GM15510 (cell line): ENCODE data around the gene TOMM70.

Source experiments
- POLR2A ChIP-seq: IDR thresholded peaks from 3 replicates; pipeline ENCODE4 v1.6.1; 2011; ENCODE audit warnings: borderline replicate concordance; ENCODE audit not compliant: insufficient read length; ENCODE audit errors: extremely low read depth

TOMM70 gene

DNA sequence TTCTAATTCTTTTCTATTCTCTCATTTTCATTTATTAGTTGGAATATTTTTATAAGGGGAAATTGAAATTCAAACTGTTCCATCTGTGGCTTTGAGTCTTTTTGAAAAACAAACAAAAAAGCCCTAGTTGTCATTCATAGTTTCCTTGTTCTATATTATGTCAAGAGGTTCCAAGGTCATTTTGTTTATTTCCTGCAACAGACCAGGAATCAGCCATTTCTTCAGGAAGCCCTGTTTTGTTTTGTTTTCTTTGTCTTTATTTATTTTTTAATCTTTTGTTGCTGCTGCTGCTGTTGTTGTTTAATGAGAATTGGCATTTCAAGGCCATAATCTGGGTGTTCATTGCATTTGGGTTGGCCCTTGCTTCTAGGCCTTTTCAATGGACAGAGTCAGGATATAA lies 15.3 kb upstream of the TOMM70 start:
- no peak for TF ChIP-seq POLR2A

DNA sequence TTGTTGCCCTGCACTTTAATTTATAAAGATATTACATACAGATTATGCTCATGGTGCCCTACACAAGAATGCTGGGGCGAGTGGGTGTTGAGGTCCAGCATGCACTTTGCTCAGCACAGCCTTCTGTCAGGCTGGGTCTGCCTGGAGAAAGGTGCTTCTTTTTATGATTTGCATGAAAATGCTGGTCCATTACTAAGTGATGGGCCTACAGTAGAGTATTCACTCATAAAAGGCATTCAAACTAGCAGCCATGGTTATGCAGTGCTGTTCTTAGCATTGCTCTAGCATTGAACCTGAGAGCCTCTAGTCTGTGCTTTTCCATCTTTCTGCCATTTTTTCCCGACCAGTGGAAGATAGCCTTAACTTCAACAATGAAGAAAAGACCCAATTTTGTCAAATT lies 12.7 kb upstream of the TOMM70 start:
- TF ChIP-seq POLR2A, result no peak

DNA sequence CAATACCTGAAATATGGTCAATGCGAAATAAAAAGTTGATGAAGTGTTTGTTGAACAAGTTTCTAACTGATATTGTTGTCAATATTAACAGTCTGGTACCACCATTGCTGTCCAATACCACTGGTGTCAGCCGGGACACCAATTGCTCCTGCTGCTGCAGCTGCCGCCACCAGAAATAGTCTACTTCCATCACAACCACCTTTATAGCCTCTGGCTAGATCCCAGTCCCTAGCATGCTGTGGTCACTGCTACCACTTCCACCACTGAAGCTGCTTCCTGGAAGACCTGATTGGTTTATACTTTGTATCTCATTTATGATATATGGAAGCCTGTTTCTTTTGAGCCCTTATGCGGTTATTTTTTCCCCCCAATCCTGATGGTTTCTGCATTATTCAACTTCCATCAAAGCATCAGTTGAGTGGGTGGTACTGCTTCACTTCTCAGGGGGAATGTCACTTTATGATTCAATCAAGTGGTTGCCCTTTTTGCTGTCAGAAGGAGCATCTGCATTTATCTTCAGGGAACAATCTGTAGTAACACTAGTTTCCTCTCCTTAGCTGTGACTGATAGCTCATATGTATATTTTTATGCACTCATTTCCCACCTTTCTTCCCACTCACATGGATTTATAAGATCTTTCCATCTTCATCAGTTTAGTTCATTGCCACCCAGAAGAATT lies 12.2 kb upstream of the TOMM70 start:
- TF ChIP-seq POLR2A, result no peak

DNA sequence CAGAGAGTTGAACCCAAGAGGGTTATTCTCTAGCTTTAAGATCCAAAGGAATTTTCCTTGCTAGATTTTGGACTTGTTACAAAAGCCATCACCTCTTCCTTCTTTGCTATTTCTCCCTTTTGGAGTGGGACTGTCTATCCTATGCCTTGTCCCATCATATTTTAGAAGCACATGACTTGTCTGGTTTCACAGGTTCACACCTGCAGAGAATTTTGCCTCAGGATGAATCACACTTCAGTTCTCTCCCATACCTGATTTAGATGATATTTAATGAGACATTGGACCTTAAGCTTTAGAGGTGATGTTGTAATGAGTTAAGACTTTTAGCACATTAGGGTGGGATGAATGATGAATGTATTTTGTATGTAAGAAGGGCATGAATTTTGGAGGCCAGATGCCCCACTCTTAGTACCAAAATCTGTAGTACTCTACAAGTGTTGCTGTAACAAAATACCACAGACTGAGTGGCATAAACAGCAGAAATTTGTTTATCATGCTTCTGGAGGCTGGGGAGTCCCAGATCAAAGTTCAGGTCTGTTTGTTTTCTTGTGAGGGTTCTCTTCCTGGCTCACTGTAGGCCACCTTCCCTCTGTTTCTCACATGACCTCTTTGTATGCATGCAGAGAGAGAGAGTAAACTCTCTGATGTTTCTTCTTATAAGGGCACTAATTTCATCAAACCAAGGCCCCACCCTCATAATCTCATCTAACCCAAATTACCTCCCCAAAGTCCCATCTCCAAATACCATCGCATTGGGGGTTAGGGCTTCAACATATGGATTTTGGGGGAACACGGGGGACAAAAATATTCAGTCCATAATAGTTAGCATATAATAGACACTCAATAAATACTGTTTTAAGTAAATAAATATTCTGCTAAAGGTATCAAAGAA lies 10.4 kb upstream of the TOMM70 start:
- TF ChIP-seq POLR2A, result no peak

DNA sequence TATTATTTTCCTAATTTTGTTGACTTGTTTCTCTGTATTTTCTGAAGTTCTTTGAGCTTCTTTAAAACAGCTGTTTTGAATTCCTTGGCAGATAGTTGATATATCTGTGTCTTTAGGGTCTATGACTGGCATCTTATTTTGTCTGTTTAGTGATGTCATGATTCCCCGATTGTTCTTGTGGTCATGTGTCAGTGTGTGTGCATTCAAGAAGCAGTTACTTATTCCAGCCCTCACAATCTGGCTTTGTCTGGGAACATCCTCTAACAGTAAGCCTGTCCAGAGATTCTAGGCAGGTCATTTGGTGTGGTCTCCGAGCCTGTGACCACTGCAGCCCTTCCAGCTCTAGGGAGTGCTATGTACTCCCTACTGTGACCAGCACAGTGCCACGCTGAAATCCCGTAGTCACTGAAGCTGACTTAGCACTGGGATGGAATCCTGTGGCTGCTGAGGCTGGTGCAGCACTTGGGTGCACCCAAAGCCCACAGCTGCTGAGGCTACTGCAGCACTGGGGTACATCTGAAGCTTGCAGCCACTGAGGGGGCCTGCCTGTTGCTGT lies 7.2 kb upstream of the TOMM70 start:
- TF ChIP-seq POLR2A, result no peak

DNA sequence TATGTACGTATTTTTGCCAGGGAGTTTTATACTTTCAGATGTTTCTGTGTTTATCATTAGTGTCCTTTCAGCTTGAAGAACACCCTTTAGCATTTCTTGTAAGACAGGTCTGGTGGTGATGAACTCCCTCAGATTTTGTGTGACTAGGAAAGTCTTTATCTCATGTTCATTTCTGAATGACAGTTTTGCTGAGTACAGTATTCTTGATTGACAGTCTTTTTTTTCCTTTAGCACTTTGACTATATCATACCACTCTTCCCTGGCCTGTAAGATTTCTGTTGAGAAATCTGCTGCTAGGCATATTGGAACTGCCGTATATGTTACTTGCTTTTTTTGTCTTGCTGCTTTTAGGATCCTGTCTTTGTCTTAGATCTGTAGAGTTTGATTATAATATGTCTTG lies 6.3 kb upstream of the TOMM70 start:
- TF ChIP-seq POLR2A, result no peak

DNA sequence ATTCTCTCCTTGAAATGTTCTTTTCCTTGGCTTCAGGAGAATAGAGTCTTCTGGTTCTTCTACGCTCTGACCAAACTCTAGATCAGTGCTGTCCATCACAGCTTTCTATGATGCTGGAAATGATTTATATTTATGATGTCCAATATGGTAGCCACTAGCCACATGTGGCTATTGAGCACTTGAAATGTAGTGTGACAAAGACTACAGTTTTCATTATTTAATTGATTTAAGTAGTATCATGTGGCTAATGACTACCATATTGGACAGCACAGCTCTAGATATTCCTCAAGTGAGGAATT lies 3.3 kb upstream of the TOMM70 start:
- no peak for TF ChIP-seq POLR2A

DNA sequence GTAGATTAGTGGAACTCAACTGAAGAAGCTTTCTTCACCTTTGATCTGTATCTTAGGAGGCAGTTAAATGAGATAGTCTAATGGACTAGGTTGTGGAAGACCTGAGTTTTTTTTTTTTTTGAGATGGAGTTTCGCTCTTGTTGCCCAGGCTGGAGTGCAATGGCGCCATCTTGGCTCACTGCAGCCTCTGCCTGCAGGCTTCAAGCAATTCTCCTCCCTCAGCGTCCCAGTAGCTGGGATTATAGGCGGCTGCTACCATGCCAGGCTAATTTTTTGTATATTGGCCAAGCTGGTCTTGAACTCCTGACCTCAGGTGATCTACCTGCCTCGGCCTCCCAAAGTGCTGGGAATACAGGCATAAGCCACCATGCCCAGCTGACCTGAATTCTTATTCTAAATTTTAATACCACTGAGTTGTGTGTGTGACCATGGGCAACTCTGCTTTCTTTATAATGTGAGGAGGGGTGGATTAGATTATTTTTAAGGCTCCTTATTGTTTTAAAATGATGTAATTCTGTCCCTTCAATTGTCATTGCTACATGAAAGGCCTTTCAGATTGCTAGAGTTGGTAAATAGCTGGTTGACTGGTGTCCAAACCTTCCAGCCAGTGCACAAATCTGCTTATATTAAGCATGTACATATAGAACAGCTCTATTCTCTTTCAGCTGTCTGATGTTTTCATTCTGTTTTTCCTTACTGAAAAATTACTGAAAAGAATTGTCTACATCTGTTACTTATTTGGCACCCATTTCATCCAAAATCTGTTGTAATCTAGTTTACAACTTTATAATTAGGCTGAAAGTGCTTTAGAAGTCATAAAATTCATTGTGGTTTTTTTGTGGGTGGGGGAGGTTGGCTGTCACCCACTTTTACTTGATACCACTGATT lies 2.7 kb upstream of the TOMM70 start:
- no peak for TF ChIP-seq POLR2A

DNA sequence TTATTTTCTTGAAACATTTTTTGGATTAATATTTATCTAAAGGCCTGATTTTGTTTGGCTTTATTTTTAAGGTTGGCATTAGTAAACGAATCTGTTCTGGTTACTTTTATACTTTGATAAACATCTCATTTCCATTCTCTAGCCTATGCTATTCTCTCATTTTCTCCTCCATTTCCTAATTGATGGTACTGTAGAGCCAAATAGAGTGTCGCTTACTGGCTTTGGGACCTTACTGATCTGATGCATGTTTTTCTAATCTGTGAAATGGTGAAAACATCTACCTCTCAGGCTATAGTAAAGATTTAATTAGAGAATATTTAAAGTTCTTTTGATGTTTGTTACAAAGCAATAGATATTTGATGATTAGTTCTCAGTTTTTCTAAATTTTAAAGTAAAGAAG lies 2.0 kb upstream of the TOMM70 start:
- no peak for TF ChIP-seq POLR2A

DNA sequence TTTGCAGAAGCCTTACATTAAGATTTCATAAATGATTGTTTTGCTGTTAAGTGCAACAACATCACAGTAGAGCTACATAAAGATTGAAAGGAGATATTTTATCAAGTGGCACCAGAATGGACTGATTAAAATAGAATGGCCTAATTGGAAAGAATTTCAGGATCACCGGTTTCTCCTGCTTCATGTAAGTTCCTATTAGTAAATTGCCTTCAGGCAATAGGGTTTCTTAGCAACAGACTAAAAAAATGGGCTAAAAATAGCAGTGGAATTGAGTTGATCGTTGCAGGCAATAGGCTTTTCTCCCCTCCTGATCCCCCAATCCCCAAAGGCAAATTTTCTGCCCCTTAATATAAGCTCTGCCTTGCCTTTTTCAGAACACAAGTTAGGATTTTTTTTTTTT lies 1.4 kb upstream of the TOMM70 start:
- TF ChIP-seq POLR2A, result no peak

DNA sequence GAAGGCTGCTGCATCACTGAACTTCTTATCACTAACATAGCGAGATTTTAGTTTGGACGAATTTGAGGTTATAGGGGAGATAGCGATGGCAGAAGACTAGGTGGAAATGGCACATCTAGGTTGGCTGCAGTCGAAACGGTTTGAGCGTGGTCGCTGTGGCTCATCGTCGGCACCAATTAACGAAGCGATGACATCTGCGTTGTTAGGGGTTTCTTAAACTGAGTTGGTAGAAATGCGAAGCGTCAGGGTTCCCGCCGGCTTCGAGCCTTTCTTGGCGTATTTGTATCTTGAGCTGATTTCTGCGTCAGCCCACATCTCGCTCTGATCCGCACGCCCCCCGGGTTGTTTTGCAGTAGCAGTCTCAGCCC lies 769 bp upstream of the TOMM70 start:
- TF ChIP-seq POLR2A, result no peak

DNA sequence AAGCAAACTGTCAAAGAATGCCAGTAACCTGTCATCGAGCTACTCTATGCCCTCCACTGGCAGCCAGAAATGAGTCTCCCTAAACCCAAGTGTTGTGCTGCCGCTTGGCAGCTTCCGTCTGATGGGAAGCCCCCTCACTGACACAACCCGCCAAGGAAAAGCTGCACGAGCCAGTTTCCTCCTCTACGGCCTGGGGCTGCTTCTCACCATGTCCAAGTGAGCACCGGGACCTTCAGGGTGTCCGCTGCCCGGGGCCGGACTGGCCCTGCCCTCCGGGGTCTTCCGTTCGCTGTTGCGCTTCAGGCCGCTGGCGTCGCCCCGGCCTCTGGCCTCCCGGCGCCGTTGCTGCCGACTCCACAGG lies 490 bp downstream of the TOMM70 start:
- no peak for TF ChIP-seq POLR2A

DNA sequence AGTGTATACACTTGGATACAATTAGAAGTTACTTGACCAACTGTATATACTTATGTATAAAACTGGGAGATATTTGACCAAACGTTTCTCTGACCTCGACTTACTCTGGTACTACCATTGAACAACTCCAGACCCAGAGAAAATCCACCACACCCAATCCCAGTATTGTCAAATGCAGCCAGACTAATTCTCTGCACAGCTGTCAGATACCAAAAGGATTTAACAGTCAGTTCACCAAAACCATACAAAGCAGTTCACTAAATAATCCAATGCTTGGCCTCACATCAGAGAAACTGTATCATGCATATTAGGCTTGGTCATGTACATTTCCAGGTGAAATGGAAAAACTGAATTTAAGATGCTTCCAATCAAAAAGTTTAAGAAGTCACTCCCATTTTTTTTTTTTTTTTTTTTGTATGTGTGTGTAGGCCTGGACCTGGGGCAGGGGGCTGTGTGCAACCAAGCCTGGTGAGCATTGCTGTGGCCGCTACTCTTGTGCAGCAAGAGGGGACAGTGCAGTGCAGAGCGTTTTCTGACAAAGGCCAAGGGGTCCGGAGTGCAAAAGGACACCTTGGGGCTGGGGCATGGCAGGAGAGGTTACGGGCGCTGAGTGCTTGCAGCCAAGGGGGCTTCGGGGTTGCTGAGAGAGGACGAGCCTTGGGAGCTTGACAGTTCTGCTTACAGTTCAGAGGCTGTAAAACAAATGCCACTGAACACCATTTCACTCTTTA lies 1.4 kb downstream of the TOMM70 start:
- no peak for TF ChIP-seq POLR2A

DNA sequence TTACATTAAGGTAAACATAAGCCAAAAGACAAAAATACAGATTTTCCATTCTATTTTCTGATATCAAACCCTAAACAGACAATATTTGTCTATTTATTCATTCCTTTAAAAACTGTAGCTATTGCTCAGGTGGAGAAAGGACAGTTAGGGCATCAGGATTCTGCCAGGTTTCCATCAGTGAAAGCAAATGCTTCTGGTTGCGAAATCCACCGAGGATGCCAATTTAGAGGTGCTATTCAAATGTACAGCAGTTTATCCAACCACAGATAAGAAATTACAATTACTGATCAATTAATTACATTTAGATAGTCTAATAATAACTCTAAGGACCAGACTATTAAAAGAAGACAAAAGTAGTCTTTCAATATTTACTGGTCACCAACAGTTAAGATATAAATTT lies 3.9 kb downstream of the TOMM70 start:
- TF ChIP-seq POLR2A, result no peak

DNA sequence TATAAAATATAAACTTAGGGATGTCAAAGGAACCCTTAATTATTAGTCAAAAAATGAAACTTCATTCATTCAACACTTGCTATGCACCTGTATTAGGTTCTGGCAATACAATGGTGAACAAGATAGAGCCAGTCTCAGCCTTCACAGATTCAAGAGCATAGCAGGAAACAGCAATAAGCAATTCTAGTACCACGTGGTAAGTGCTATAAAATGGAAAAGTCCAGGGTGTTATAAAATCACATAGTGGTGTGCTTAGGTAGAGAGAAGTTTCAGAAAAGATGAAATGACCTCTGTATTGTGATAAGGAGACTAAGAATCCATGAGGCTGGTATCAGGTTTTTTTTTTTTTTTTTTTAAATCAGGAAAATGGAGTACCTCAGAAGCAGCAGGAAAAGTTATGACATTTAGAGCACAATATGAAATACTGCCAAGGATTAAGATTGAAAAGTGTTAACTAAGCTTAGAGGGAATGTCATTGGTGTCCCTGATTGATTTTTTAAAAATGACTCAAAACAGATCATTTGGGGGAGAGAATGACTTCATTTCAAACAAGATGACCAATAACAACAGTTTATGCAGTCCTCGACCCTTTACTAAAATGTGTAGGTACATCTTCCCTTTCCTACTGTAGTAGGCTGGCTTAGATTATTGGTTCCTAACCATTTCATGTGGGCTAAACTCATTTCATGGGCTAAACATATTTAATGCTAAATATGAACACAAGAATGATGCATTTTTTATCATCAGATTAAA lies 5.0 kb downstream of the TOMM70 start:
- TF ChIP-seq POLR2A, result no peak

DNA sequence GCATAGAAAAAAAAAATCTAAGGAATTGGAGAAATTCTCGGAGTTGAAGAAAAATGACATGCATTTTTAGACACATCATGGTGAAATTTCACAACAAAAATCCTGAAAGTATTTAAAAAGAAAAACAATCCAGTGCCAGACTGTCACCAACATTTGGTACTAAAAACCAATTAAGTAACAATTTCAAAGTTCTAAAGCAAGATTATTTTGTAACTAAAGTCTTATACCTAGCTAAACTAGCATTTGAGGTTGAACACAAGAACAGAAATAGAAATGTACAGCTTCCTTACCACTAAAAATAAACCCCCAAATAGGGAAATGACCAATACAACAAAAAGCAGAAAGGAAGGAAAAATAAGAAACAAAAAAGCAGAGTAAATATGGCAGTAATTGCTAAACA lies 11.9 kb downstream of the TOMM70 start:
- TF ChIP-seq POLR2A, result no peak
